A673 (cell line): ENCODE data around the gene DMP1.

Experiments
- EZH2 ChIP-seq: fragments of 200-600 bp; sonication (generic); IDR thresholded peaks from 2 replicates; pipeline ENCODE4 v1.6.1; 2017; ENCODE audit warnings: borderline replicate concordance, low read depth, mild to moderate bottlenecking, mixed read lengths, antibody characterized with exemption, low read length; ENCODE audit not compliant: poor library complexity, severe bottlenecking
- TF ChIP-seq, protein P1 (sequence below): fragments of 300-800, 200-600 bp; sonication (generic); conservative IDR thresholded peaks from 2 replicates; pipeline ENCODE4 v1.5.1; 2017; ENCODE audit warnings: low read depth, mild to moderate bottlenecking, antibody characterized with exemption, low read length, moderate library complexity, mixed read lengths

DNA sequence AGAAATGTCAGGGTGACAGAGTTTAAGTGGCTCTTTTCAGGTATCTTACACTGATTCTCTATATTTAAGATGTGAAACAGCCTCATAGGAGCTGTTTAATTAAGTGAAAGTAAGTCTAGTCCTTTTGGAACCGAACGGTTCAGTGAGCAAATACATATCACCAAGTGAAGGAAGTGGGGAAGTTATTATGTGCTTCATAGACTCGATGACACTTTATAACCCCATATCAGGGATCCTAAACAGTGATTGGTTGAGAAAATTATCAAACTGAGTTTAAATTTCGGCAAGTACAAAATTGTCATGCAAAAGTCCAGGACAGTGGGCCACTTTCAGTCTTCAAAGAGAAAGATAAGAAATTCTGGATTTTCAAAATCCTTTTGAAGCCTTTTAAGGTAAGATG, 41.9 kb upstream of the DMP1 start, which contains the start of gene DSPP:
- TF ChIP-seq, protein P1, sequence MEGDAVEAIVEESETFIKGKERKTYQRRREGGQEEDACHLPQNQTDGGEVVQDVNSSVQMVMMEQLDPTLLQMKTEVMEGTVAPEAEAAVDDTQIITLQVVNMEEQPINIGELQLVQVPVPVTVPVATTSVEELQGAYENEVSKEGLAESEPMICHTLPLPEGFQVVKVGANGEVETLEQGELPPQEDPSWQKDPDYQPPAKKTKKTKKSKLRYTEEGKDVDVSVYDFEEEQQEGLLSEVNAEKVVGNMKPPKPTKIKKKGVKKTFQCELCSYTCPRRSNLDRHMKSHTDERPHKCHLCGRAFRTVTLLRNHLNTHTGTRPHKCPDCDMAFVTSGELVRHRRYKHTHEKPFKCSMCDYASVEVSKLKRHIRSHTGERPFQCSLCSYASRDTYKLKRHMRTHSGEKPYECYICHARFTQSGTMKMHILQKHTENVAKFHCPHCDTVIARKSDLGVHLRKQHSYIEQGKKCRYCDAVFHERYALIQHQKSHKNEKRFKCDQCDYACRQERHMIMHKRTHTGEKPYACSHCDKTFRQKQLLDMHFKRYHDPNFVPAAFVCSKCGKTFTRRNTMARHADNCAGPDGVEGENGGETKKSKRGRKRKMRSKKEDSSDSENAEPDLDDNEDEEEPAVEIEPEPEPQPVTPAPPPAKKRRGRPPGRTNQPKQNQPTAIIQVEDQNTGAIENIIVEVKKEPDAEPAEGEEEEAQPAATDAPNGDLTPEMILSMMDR = no peak
- TF ChIP-seq EZH2 = no peak
